ENCODE results near the gene NKX1-1.

Gene NKX1-1

DNA sequence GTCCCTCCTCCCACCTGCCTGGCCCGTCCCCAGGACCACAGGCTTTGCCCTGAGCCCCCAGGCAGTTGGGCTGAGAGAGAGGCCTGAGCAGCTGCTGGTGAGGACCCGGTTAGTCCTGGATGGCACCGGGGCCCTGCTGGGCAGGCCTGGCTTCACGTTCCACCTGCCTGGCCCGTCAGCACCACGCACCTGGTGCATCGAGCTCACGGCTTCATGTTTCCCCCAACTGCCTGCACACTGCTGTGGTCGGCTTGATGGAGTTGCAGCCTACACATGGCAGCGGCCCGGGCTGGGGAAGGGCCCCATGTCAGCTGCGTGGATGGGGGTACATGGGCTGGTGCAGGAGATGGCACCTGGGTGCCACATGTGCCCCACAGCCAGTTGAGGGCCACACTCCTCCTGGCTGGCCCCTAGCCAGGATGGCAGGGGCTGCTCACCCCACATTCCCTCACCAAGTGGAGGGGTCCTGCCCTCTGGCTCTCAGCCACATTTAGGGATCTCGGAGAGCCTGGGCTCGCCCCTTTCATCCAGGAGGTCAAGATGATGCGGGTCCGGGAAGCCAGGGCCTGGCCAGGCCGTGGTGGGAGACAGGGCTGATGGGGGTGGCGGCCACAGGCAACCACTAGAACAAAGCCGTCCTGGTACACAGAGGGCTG lies 28.5 kb downstream of the NKX1-1 start:
- peak overlapping the region; percentile 35 for H2BK5ac ChIP-seq (ENCODE audit: low read length)
- no peaks in the 10 kb centered on the region for H3K27me3 ChIP-seq (ENCODE audit: control insufficient read depth in 3 of 3, insufficient read depth in 3 of 3, low read depth in 1 of 3, low read length in 3 of 3)
- peak overlapping the region; percentile 35 for H3K18ac ChIP-seq (ENCODE audit: low read length)
- no peak overlapping the region for H3K4me3 ChIP-seq (ENCODE audit: low read length in 2 of 2)
- no peak overlapping the region for H2AK5ac ChIP-seq (ENCODE audit: low read depth, low read length)
- DNase-seq (ENCODE audit: low spot score), result no peak
- H2BK120ac ChIP-seq (ENCODE audit: low read depth, low read length), result no peak overlapping the region
- H3K14ac ChIP-seq (ENCODE audit: low read length), result peak overlapping the region; percentile 82
- H3K4me2 ChIP-seq (ENCODE audit: insufficient read depth, low read length, poor library complexity, severe bottlenecking), result no peak overlapping the region
- no peak overlapping the region for H3K9ac ChIP-seq (ENCODE audit: low read depth, low read length, poor library complexity)
- H4K8ac ChIP-seq (ENCODE audit: low read depth, low read length), result peak overlapping the region; percentile 43
- WGBS, 2 donors (ENCODE audit: extremely low coverage in 2 of 2, insufficient read length in 2 of 2, insufficient replicate concordance in 1 of 2), result no CpG with 5 or more reads among the region's 19 CpGs
- peak overlapping the region; percentile 17 for H3K23ac ChIP-seq (ENCODE audit: low read depth, low read length, poor library complexity)
- H2AFZ ChIP-seq (ENCODE audit: low read length), result no peak overlapping the region
- H2BK12ac ChIP-seq (ENCODE audit: low read length), result no peak overlapping the region
- H3K27ac ChIP-seq (replicated peaks; ENCODE audit: low read length), result no peak overlapping the region
- peak overlapping the region; percentile 49 for H2BK15ac ChIP-seq (ENCODE audit: low read length)
- no peaks in the 10 kb centered on the region for H3K9me3 ChIP-seq (replicated peaks in 1 of 2; ENCODE audit: control insufficient read depth in 2 of 2, insufficient read depth in 1 of 2, low read depth in 1 of 2, low read length in 2 of 2)
- no peaks in the 10 kb centered on the region for H3K79me1 ChIP-seq (ENCODE audit: low read depth, low read length)
- H3K36me3 ChIP-seq (replicated peaks in 1 of 2; ENCODE audit: control insufficient read depth in 2 of 2, insufficient read depth in 2 of 2, low read length in 2 of 2), result peaks cover 2 to 20% of the 10 kb centered on the region in 2 donors
- peak overlapping the region; percentile 89 for H4K91ac ChIP-seq (ENCODE audit: low read depth, low read length, poor library complexity)
- no peak overlapping the region for H3K4ac ChIP-seq (ENCODE audit: low read length)
- peaks cover 0 to 5% of the 10 kb centered on the region in 2 donors for H3K4me1 ChIP-seq (ENCODE audit: control insufficient read depth in 2 of 2, insufficient read depth in 1 of 2, low read depth in 1 of 2, low read length in 2 of 2)

- H3K23ac ChIP-seq (ENCODE audit: low read depth, low read length, poor library complexity), result peak overlapping the region; percentile 95
- H2BK5ac ChIP-seq (ENCODE audit: low read length), result peak overlapping the region; percentile 35
- no peak overlapping the region for H3K4me2 ChIP-seq (ENCODE audit: insufficient read depth, low read length, poor library complexity, severe bottlenecking)
- no peak overlapping the region for H2BK15ac ChIP-seq (ENCODE audit: low read length)
- H3K18ac ChIP-seq (ENCODE audit: low read length), result peak overlapping the region; percentile 35
- H3K4me3 ChIP-seq (ENCODE audit: low read length in 2 of 2), result no peak overlapping the region
- H3K4ac ChIP-seq (ENCODE audit: low read length), result no peak overlapping the region
- H2BK120ac ChIP-seq (ENCODE audit: low read depth, low read length), result no peak overlapping the region
- no CpG with 5 or more reads among the region's 32 CpGs for WGBS, 2 donors (ENCODE audit: extremely low coverage in 2 of 2, insufficient read length in 2 of 2, insufficient replicate concordance in 1 of 2)
- H2AK5ac ChIP-seq (ENCODE audit: low read depth, low read length), result no peak overlapping the region
- H3K27ac ChIP-seq (replicated peaks; ENCODE audit: low read length), result no peak overlapping the region
- H3K9me3 ChIP-seq (replicated peaks in 1 of 2; ENCODE audit: control insufficient read depth in 2 of 2, insufficient read depth in 1 of 2, low read depth in 1 of 2, low read length in 2 of 2), result peaks cover 0 to 2% of the 10 kb centered on the region in 2 donors
- no peak for DNase-seq (ENCODE audit: low spot score)
- H2BK12ac ChIP-seq (ENCODE audit: low read length), result no peak overlapping the region
- no peaks in the 10 kb centered on the region for H3K27me3 ChIP-seq (ENCODE audit: control insufficient read depth in 3 of 3, insufficient read depth in 3 of 3, low read depth in 1 of 3, low read length in 3 of 3)
- peaks cover 0 to 2% of the 10 kb centered on the region in 2 donors for H3K4me1 ChIP-seq (ENCODE audit: control insufficient read depth in 2 of 2, insufficient read depth in 1 of 2, low read depth in 1 of 2, low read length in 2 of 2)
- H4K8ac ChIP-seq (ENCODE audit: low read depth, low read length), result peak overlapping the region; percentile 43
- peak overlapping the region; percentile 4 for H3K9ac ChIP-seq (ENCODE audit: low read depth, low read length, poor library complexity)
- H3K14ac ChIP-seq (ENCODE audit: low read length), result peak overlapping the region; percentile 89
- H2AFZ ChIP-seq (ENCODE audit: low read length), result no peak overlapping the region
- H3K36me3 ChIP-seq (replicated peaks in 1 of 2; ENCODE audit: control insufficient read depth in 2 of 2, insufficient read depth in 2 of 2, low read length in 2 of 2), result peaks cover 7 to 25% of the 10 kb centered on the region in 2 donors
- H3K79me1 ChIP-seq (ENCODE audit: low read depth, low read length), result no peaks in the 10 kb centered on the region
- no peak overlapping the region for H4K91ac ChIP-seq (ENCODE audit: low read depth, low read length, poor library complexity)
These were observed 29.2 kb downstream of the NKX1-1 start for GRCh38 chr4:1376841-1377605.

GRCh38 chr4:1376391-1376840 lies 29.8 kb downstream of the NKX1-1 start:
- Histone ChIP-seq H3K4ac (ENCODE audit: low read length) (no peak overlapping the region), H2AFZ (ENCODE audit: low read length) (no peak overlapping the region), H3K18ac (ENCODE audit: low read length) (peak overlapping the region; percentile 28), H3K4me2 (ENCODE audit: insufficient read depth, low read length, poor library complexity, severe bottlenecking) (no peak overlapping the region), H2AK5ac (ENCODE audit: low read depth, low read length) (no peak overlapping the region), H4K8ac (ENCODE audit: low read depth, low read length) (no peak overlapping the region), H3K9me3 (replicated peaks in 1 of 2; ENCODE audit: control insufficient read depth in 2 of 2, insufficient read depth in 1 of 2, low read depth in 1 of 2, low read length in 2 of 2) (peaks cover 0 to 2% of the 10 kb centered on the region in 2 donors), H3K27me3 (ENCODE audit: control insufficient read depth in 3 of 3, insufficient read depth in 3 of 3, low read depth in 1 of 3, low read length in 3 of 3) (no peaks in the 10 kb centered on the region), H3K9ac (ENCODE audit: low read depth, low read length, poor library complexity) (no peak overlapping the region), H3K23ac (ENCODE audit: low read depth, low read length, poor library complexity) (peak overlapping the region; percentile 95), H4K91ac (ENCODE audit: low read depth, low read length, poor library complexity) (no peak overlapping the region), H3K4me3 (ENCODE audit: low read length in 2 of 2) (no peak overlapping the region), H2BK15ac (ENCODE audit: low read length) (peak overlapping the region; percentile 26), H3K79me1 (ENCODE audit: low read depth, low read length) (no peaks in the 10 kb centered on the region), H2BK12ac (ENCODE audit: low read length) (no peak overlapping the region), H3K4me1 (ENCODE audit: control insufficient read depth in 2 of 2, insufficient read depth in 1 of 2, low read depth in 1 of 2, low read length in 2 of 2) (no peaks in the 10 kb centered on the region), H3K14ac (ENCODE audit: low read length) (peak overlapping the region; percentile 21), H2BK5ac (ENCODE audit: low read length) (no peak overlapping the region), H3K27ac (replicated peaks; ENCODE audit: low read length) (no peak overlapping the region), H3K36me3 (replicated peaks in 1 of 2; ENCODE audit: control insufficient read depth in 2 of 2, insufficient read depth in 2 of 2, low read length in 2 of 2) (peaks cover 7 to 31% of the 10 kb centered on the region in 2 donors), H2BK120ac (ENCODE audit: low read depth, low read length) (no peak overlapping the region)
- DNase-seq (ENCODE audit: low spot score), result no peak
- no CpG with 5 or more reads among the region's 23 CpGs for WGBS, 2 donors (ENCODE audit: extremely low coverage in 2 of 2, insufficient read length in 2 of 2, insufficient replicate concordance in 1 of 2)

DNA sequence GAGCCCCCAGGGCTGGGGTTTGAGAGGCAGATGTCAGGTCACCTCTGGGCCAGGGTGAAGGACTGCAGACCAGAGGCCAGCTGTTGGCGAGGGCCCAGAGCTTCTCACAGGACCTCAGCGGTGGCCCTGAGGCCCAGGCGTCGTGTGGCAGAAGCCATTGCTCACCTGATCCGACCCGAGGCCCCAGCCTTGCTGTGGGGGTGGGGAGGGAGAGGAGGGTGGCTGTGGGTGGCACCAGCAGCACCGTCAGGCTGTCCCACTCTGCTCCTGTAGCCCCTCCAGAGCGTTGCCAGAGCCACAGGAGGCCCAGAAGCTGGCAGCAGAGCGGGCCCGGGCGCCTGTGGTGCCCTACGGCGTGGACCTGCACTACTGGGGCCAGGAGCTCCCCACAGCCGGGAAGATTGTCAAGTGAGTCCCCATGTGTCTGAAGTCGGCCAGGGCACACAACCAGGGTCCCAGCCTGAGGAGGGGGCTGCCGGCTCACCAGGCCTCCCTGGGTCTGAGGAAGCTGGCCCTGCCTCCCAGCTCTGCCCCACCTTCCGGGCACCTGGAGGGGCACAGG lies 30.4 kb downstream of the NKX1-1 start:
- no peak overlapping the region for H3K9ac ChIP-seq (ENCODE audit: low read depth, low read length, poor library complexity)
- H2AK5ac ChIP-seq (ENCODE audit: low read depth, low read length), result no peak overlapping the region
- H4K8ac ChIP-seq (ENCODE audit: low read depth, low read length), result no peak overlapping the region
- no peaks in the 10 kb centered on the region for H3K79me1 ChIP-seq (ENCODE audit: low read depth, low read length)
- H2BK120ac ChIP-seq (ENCODE audit: low read depth, low read length), result peak overlapping the region; percentile 47
- no peak overlapping the region for H3K4me2 ChIP-seq (ENCODE audit: insufficient read depth, low read length, poor library complexity, severe bottlenecking)
- no peak overlapping the region for H3K4me3 ChIP-seq (ENCODE audit: low read length in 2 of 2)
- DNase-seq (ENCODE audit: low spot score), result no peak
- no peak overlapping the region for H3K18ac ChIP-seq (ENCODE audit: low read length)
- H2BK5ac ChIP-seq (ENCODE audit: low read length), result no peak overlapping the region
- H3K4me1 ChIP-seq (ENCODE audit: control insufficient read depth in 2 of 2, insufficient read depth in 1 of 2, low read depth in 1 of 2, low read length in 2 of 2), result no peaks in the 10 kb centered on the region
- peaks cover 9 to 32% of the 10 kb centered on the region in 2 donors for H3K36me3 ChIP-seq (replicated peaks in 1 of 2; ENCODE audit: control insufficient read depth in 2 of 2, insufficient read depth in 2 of 2, low read length in 2 of 2)
- no peak overlapping the region for H3K23ac ChIP-seq (ENCODE audit: low read depth, low read length, poor library complexity)
- H3K9me3 ChIP-seq (replicated peaks in 1 of 2; ENCODE audit: control insufficient read depth in 2 of 2, insufficient read depth in 1 of 2, low read depth in 1 of 2, low read length in 2 of 2), result peaks cover 0 to 2% of the 10 kb centered on the region in 2 donors
- no peak overlapping the region for H3K14ac ChIP-seq (ENCODE audit: low read length)
- H2AFZ ChIP-seq (ENCODE audit: low read length), result no peak overlapping the region
- H3K27ac ChIP-seq (replicated peaks; ENCODE audit: low read length), result no peak overlapping the region
- WGBS, 2 donors (ENCODE audit: extremely low coverage in 2 of 2, insufficient read length in 2 of 2, insufficient replicate concordance in 1 of 2), result no CpG with 5 or more reads among the region's 17 CpGs
- no peak overlapping the region for H4K91ac ChIP-seq (ENCODE audit: low read depth, low read length, poor library complexity)
- peak overlapping the region; percentile 10 for H2BK12ac ChIP-seq (ENCODE audit: low read length)
- no peaks in the 10 kb centered on the region for H3K27me3 ChIP-seq (ENCODE audit: control insufficient read depth in 3 of 3, insufficient read depth in 3 of 3, low read depth in 1 of 3, low read length in 3 of 3)
- H2BK15ac ChIP-seq (ENCODE audit: low read length), result no peak overlapping the region
- H3K4ac ChIP-seq (ENCODE audit: low read length), result no peak overlapping the region

All from neuronal stem cell (in vitro differentiated cells).